A549 (cell line): ENCODE results near the gene COL5A1. TPM values are rescaled to one million over a fixed set of nuclear protein-coding genes. Genes with fewer than 3 reads are reported as not detected.
A peak's percentile ranks its signal among the peaks of the same experiment; 100 is the strongest.

Experiments used
- ATAC-seq, 2 experiments: fragments of 200-7000 bp in 1 of 2; fragments of >200 bp in 1 of 2; cut with Nextera tagmentation in 1 of 2; cut with Tn5 transposase in 1 of 2; 3 replicates each; pipeline versions ENCODE4 v1.8.0 to v1.9.1; 2018 to 2020; ENCODE audit warnings: mild to moderate bottlenecking in 1 of 2, moderate library complexity in 1 of 2
- CTCF ChIA-PET: fragments of 300-600 bp; sonication (Branson Sonifier 250); formaldehyde crosslinking; extraction: SDS; loops from one replicate; lab custom pipeline; 2021; ENCODE audit warnings: antibody characterized with exemption, inconsistent platforms; lab: Yijun Ruan, JAX
- POLR2A ChIA-PET: fragments of 350-600 bp; formaldehyde crosslinking; extraction: SDS; loops from one replicate; lab custom pipeline; 2021; ENCODE audit warnings: antibody characterized with exemption, inconsistent platforms; lab: Yijun Ruan, JAX
- DNase-seq, 2 experiments: peaks; one replicate each; pipeline versions ENCODE4 v3.0.0 to v3.0.0-alpha.2; 2011 to 2016; ENCODE audit warnings: low read depth in 1 of 2, low spot score in 1 of 2
- FAIRE-seq: peaks from 2 replicates; lab custom pipeline; 2011; peaks lifted over from hg19 to GRCh38; lab: Jason Lieb, UNC
- H3K27ac ChIP-seq, 2 experiments: fragments of >200 bp; sonication (Bioruptor Twin); formaldehyde crosslinking; 3 replicates each; pipeline ENCODE4 v1.5.1; 2016 to 2017
- H3K4me1 ChIP-seq: fragments of >200 bp; sonication (Bioruptor Twin); formaldehyde crosslinking; 3 replicates; pipeline ENCODE4 v1.6.1; 2016
- H3K4me2 ChIP-seq: fragments of >200 bp; sonication (Bioruptor Twin); formaldehyde crosslinking; 3 replicates; pipeline ENCODE4 v1.6.1; 2016
- H3K4me3 ChIP-seq: fragments of >200 bp; sonication (Bioruptor Twin); formaldehyde crosslinking; 3 replicates; pipeline ENCODE4 v1.5.1; 2016
- H3K9me3 ChIP-seq: fragments of >200 bp; sonication (Bioruptor Twin); formaldehyde crosslinking; 3 replicates; pipeline ENCODE4 v1.6.1; 2016
- ATOH8 ChIP-seq: fragments of 250-450 bp; sonication (Bioruptor Pico); IDR thresholded peaks from 2 replicates; pipeline ENCODE4 v1.5.0; 2020; ENCODE audit warnings: low read depth, mild to moderate bottlenecking, moderate library complexity
- EHMT2 ChIP-seq: fragments of 200-600 bp; sonication (generic); IDR thresholded peaks from 2 replicates; pipeline ENCODE4 v1.6.1; 2016; ENCODE audit warnings: antibody characterized with exemption, low read depth, mild to moderate bottlenecking, moderate library complexity
- EP300 ChIP-seq, 2 experiments: fragments of >200 bp; sonication (Bioruptor Twin); formaldehyde crosslinking; IDR thresholded peaks; 2 replicates in 1 of 2; 3 replicates in 1 of 2; pipeline ENCODE4 v1.6.1; 2016 to 2017
- HMGXB4 ChIP-seq: fragments of 250-450 bp; sonication (Bioruptor Pico); IDR thresholded peaks from 2 replicates; pipeline ENCODE4 v1.5.0; 2021; ENCODE audit warnings: mild to moderate bottlenecking, moderate library complexity, borderline replicate concordance
- HOXA7 ChIP-seq: fragments of 250-450 bp; sonication (Bioruptor Pico); IDR thresholded peaks from 2 replicates; pipeline ENCODE4 v1.5.0; 2020; ENCODE audit warnings: mild to moderate bottlenecking, moderate library complexity
- JUN ChIP-seq, 2 experiments: fragments of >200 bp; sonication (Bioruptor Twin); formaldehyde crosslinking; IDR thresholded peaks; 2 replicates in 1 of 2; 3 replicates in 1 of 2; pipeline ENCODE4 v1.6.1; 2016 to 2017
- JUNB ChIP-seq: fragments of >200 bp; sonication (Bioruptor Twin); formaldehyde crosslinking; IDR thresholded peaks from 2 replicates; pipeline ENCODE4 v1.6.1; 2016
- KDM5A ChIP-seq: fragments of 200-600 bp; sonication (generic); IDR thresholded peaks from 2 replicates; pipeline ENCODE4 v1.6.1; 2016; ENCODE audit warnings: antibody characterized with exemption, mild to moderate bottlenecking
- MAFK ChIP-seq: fragments of 450-650 bp; IDR thresholded peaks from 2 replicates; pipeline ENCODE4 v1.6.1; 2014; ENCODE audit not compliant: partially characterized antibody
- MAZ ChIP-seq: fragments of 150-350 bp; IDR thresholded peaks from 2 replicates; pipeline ENCODE4 v1.6.1; 2014; ENCODE audit warnings: antibody characterized with exemption, low read depth, low read length, borderline replicate concordance
- NPAS2 ChIP-seq: fragments of 250-450 bp; sonication (Bioruptor Pico); IDR thresholded peaks from 2 replicates; pipeline ENCODE4 v1.8.0; 2022; ENCODE audit warnings: mild to moderate bottlenecking, moderate library complexity, borderline replicate concordance
- PHF8 ChIP-seq: fragments of 200-600 bp; sonication (generic); IDR thresholded peaks from 2 replicates; pipeline ENCODE4 v1.6.1; 2016; ENCODE audit warnings: low read depth, mild to moderate bottlenecking, antibody characterized with exemption, moderate library complexity, borderline replicate concordance
- POLR2A ChIP-seq: IDR thresholded peaks from 2 replicates; pipeline ENCODE4 v1.6.1; 2012; ENCODE audit warnings: mild to moderate bottlenecking, low read length
- RARB ChIP-seq: fragments of 250-450 bp; sonication (Bioruptor Pico); IDR thresholded peaks from 2 replicates; pipeline ENCODE4 v1.8.0; 2021; ENCODE audit warnings: mild to moderate bottlenecking, moderate library complexity
- RCOR1 ChIP-seq: fragments of 150-350 bp; IDR thresholded peaks from 2 replicates; pipeline ENCODE4 v1.6.1; 2014; ENCODE audit warnings: antibody characterized with exemption, low read length, low read depth
- REST ChIP-seq: fragments of 200-600 bp; sonication (generic); IDR thresholded peaks from 2 replicates; pipeline ENCODE4 v1.6.1; 2016; ENCODE audit warnings: antibody characterized with exemption, mild to moderate bottlenecking, moderate library complexity
- RNF2 ChIP-seq: fragments of 200-600 bp; sonication (generic); IDR thresholded peaks from 2 replicates; pipeline ENCODE4 v1.6.1; 2016; ENCODE audit warnings: low read depth, mild to moderate bottlenecking, antibody characterized with exemption, moderate library complexity, borderline replicate concordance
- USF2 ChIP-seq: fragments of 450-650 bp; IDR thresholded peaks from 2 replicates; pipeline ENCODE4 v1.6.1; 2014; ENCODE audit warnings: antibody characterized with exemption
- WGBS: methylation state at CpG from one replicate; pipeline ENCODE4 v1.1.6; 2017; ENCODE audit errors: missing lambda C conversion rate; 5-methylcytosine and 5-hydroxymethylcytosine counted together
- polyA plus RNA-seq, 4 experiments: library from polyadenylated mRNA; depleted of rRNA in 3 of 4; stranded (reverse); fragments of >200 nt; fragmentation: RNase III in 1 of 4; extraction: RNeasy Plus Mini Kit Qiagen cat#74134 plus additional on column Dnase treatment in 1 of 4; gene quantifications; 2 replicates in 3 of 4; 3 replicates in 1 of 4; pipeline ENCODE4 v1.2.3, GENCODE V29; 2011 to 2017

The COL5A1 gene
- polyA plus RNA-seq, 2 of the 4 experiments (the other 2 are of a cell fraction) = 16.1 to 67.5 TPM

GRCh38 chr9:134804871-134805270 lies 163.3 kb downstream of the COL5A1 start:
- 93% methylated on average over 6 of the region's 7 CpGs for WGBS
- no peaks in the 10 kb centered on the region for H3K4me1 ChIP-seq
- ChIA-PET CTCF (interaction anchor here (1.0 kb wide), 1 partner anchor 8 kb away, joined by 3 read pairs; no protein-coding TSS in a partner anchor), POLR2A (no interaction called here)
- FAIRE-seq (no peak), DNase-seq (no peak), ATAC-seq (no peak)
- no peaks in the 10 kb centered on the region for H3K9me3 ChIP-seq
- TF ChIP-seq EHMT2 (no peak), JUN (IDR thresholded peaks at IDR 0.05) (no peak), HOXA7 (CRISPR knock-in tag) (no peak)
- H3K4me3 ChIP-seq = no peak overlapping the region
- H3K4me2 ChIP-seq = no peak overlapping the region
- H3K27ac ChIP-seq = no peak overlapping the region

- ATAC-seq = peak in 1 of 2 experiments; percentile 52; a peak in 2 of 6 replicates
- POLR2A ChIA-PET = no interaction called here
- FAIRE-seq = peak; percentile 61
These were observed 166.3 kb downstream of the COL5A1 start for GRCh38 chr9:134807716-134808446.

GRCh38 chr9:134808447-134808792 lies 166.8 kb downstream of the COL5A1 start:
- Histone ChIP-seq H3K4me2 (no peak overlapping the region), H3K4me1 (no peaks in the 10 kb centered on the region), H3K9me3 (no peaks in the 10 kb centered on the region), H3K27ac (no peak overlapping the region), H3K4me3 (no peak overlapping the region)
- POLR2A ChIA-PET = no interaction called here
- WGBS = 83% methylated on average over 6 of the region's 6 CpGs
- CTCF ChIA-PET = interaction anchor here (1.5 to 2.4 kb wide), 2 partner anchors 30 to 359 kb away, joined by 3 to 12 read pairs; no protein-coding TSS in a partner anchor
- TF ChIP-seq NPAS2 = no peak
- DNase-seq (no peak), FAIRE-seq (no peak), ATAC-seq (no peak)

More at GRCh38 chr9:134807716-134808446, 166.3 kb downstream of the COL5A1 start:
- Histone ChIP-seq H3K4me3 (no peak overlapping the region), H3K27ac (no peak overlapping the region), H3K4me1 (no peaks in the 10 kb centered on the region), H3K9me3 (no peaks in the 10 kb centered on the region), H3K4me2 (no peak overlapping the region)
- DNase-seq = peak in 1 of 2 experiments; percentile 27
- TF ChIP-seq MAFK (no peak), RNF2 (no peak)
- WGBS = 60% methylated on average over 9 of the region's 9 CpGs
- CTCF ChIA-PET = interaction anchor here (1.5 to 2.4 kb wide), 2 partner anchors 29 to 359 kb away, joined by 3 to 12 read pairs; no protein-coding TSS in a partner anchor

GRCh38 chr9:134809292-134809691 lies 167.7 kb downstream of the COL5A1 start:
- H3K4me1 ChIP-seq = no peaks in the 10 kb centered on the region
- 91% methylated on average over 15 of the region's 15 CpGs for WGBS
- no peaks in the 10 kb centered on the region for H3K9me3 ChIP-seq
- no peak overlapping the region for H3K27ac ChIP-seq
- CTCF ChIA-PET = no interaction called here
- ATAC-seq (no peak), FAIRE-seq (no peak), DNase-seq (no peak)
- no peak for TF ChIP-seq RCOR1
- TF ChIP-seq HOXA7 (CRISPR knock-in tag) = no peak
- TF ChIP-seq POLR2A = no peak
- no peak for TF ChIP-seq EP300 (IDR thresholded peaks at IDR 0.05)
- no peak for TF ChIP-seq KDM5A
- TF ChIP-seq MAZ = no peak
- TF ChIP-seq PHF8 = no peak
- no peak overlapping the region for H3K4me2 ChIP-seq
- POLR2A ChIA-PET = no interaction called here
- no peak overlapping the region for H3K4me3 ChIP-seq

GRCh38 chr9:134809826-134810225 lies 168.2 kb downstream of the COL5A1 start:
- no peak for DNase-seq
- H3K27ac ChIP-seq = no peak overlapping the region
- no peak for TF ChIP-seq MAZ
- TF ChIP-seq MAFK = no peak
- no peak for TF ChIP-seq HMGXB4 (CRISPR knock-in tag)
- TF ChIP-seq USF2 = no peak
- TF ChIP-seq RARB (CRISPR knock-in tag) = no peak
- TF ChIP-seq ATOH8 = no peak
- no peak for TF ChIP-seq JUNB
- TF ChIP-seq KDM5A = no peak
- no peak for TF ChIP-seq REST

More at GRCh38 chr9:134809826-134810225, 168.2 kb downstream of the COL5A1 start:
- H3K4me2 ChIP-seq = no peak overlapping the region
- ATAC-seq (no peak), FAIRE-seq (no peak)
- no peaks in the 10 kb centered on the region for H3K9me3 ChIP-seq
- ChIA-PET CTCF (interaction anchor here (1.5 kb wide), 1 partner anchor 361 kb away, joined by 6 read pairs; no protein-coding TSS in a partner anchor), POLR2A (no interaction called here)
- WGBS = 87% methylated on average over 10 of the region's 10 CpGs
- no peak overlapping the region for H3K4me3 ChIP-seq
- H3K4me1 ChIP-seq = no peaks in the 10 kb centered on the region
